Putamen (tissue), 1 donor: ENCODE results near the gene ABCC4.
A peak's percentile ranks its signal among the peaks of the same experiment; 100 is the strongest.
"Not testable (repeated sequence)": the region's sequence is repeated elsewhere in the genome, so short reads cannot be mapped to it uniquely, and the experiment has no call there.

Source experiments
- DNase-seq: peaks from one replicate; pipeline ENCODE4 v3.0.0-alpha.2; 2016; ENCODE audit warnings: low spot score

The ABCC4 gene

DNA sequence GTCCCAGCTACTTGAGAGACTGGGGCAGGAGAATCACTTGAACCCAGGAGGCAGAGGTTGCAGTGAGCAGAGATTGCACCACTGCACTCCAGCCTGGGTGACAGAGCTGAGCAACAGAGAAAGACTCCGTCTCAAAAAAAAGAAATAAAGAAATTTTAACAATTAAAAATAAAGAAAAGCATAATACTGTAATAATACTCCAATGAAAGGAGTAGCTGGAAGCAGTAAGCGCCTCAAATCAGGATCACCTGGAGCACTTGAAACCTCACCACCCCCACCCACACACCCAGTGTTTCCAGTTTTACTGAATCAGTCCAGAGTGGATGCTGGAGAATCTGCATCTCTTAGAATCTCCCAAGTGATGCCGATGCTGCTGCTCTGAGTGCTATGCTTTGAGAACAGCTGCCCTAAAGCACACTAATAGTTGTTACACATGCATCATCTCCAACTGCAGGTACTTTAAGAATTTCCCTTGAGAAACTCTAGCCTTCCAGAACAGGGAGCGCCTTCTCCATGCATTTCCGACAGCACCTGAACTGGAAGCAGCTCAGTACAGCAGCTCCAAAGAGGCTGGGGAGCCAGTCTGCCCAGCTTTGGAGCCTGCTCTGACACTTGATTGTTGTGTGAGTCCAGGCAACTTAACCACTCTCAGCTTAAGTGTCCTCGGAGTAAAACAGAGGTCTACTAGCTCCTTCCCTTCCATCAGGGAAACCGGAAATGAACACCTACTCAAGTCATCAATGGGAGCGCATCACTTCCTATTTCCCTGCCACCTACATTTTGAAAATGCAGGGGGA lies 2.9 kb downstream of the ABCC4 start:
- DNase-seq: no peak

DNA sequence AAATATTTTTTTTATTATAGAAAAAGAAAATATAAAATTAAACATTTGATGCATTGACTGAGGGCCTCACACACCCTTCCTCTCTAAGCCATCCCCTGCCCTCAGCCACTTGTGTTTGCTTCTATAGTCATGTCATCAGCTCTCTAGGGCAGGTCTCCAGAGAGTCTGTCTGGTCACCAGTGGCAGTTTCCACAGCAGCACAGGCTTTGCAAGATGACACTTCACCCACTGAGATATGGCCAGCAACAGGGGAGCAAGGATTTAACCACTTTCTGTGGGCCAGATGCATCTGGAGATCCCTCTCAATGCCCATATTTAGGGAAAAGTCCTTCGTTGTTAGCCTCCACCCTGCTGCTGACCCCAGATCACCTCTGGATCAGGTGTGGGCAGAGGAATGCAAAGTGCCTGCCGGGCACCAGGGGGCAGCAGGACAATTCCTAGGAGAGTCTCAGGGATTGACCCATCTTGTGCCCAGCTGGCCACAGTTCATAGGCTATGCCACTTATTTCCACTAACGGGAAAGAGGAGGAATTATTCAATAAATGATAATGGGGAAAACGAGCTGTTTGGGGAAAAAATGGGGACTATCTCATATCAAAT lies 4.8 kb downstream of the ABCC4 start:
- no peak for DNase-seq

DNA sequence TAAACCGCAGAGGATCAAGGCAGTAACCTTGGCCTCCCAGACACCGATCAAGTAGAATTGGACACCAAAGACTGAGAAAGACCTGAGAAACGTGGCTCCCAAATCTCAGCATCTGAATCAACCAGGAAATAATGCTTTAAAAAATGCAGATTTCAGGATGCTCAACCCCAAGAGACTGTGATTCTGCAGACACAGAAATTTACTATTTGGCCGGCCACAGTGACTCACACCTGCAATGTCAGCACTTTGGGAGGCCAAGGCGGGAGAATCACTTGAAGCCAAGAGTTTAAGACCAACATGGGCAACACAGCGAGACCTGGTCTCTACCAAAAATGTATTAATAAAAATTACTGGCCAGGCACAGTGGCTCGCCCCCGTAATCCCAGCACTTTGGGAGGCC lies 6.2 kb downstream of the ABCC4 start:
- DNase-seq: no peak

- DNase-seq: peak; percentile 33
Measured at GRCh38 chr13:95292622-95293021, 8.6 kb downstream of the ABCC4 start.

GRCh38 chr13:95289901-95290300 lies 11.3 kb downstream of the ABCC4 start:
- DNase-seq: not testable (repeated sequence)

- DNase-seq: no peak
Measured at GRCh38 chr13:95289020-95289444, 12.2 kb downstream of the ABCC4 start.

DNA sequence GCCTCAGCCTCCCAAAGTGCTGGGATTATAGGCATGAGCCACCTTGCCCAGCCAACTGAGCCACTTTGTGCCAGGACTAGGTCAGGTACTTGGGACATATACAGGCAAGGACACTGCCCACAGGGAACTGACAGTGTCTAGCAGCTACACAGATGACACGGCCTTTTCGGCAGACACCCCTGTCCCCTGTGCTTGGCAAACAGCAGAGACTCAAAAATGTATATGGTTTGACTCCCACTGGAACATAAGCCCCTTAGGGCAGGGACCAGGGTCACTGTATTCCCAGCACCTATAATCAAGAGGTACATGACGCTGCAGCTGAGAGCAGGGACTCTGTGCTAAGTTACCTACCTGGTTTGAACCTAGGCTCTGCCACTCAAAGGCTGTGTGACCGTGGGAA lies 16.8 kb downstream of the ABCC4 start:
- no peak for DNase-seq

DNA sequence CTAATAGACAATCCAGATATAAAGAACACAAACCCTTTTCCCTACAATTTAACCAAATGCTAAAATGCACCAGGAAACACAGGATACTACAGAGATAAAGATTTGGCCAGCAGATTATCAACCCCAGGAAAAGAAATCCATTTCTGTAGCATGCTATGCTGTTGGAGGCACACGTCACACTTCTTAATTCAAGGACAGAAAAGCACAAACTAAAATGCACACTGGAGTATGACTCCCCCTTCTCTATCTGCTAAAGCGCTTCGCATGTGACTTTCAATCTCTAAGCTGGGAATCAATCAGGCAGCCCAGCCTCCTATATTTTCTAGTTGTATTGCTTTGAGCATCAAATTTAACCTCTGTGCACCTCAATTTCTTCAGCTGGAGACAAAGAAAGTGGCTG lies 22.2 kb downstream of the ABCC4 start:
- no peak for DNase-seq

DNA sequence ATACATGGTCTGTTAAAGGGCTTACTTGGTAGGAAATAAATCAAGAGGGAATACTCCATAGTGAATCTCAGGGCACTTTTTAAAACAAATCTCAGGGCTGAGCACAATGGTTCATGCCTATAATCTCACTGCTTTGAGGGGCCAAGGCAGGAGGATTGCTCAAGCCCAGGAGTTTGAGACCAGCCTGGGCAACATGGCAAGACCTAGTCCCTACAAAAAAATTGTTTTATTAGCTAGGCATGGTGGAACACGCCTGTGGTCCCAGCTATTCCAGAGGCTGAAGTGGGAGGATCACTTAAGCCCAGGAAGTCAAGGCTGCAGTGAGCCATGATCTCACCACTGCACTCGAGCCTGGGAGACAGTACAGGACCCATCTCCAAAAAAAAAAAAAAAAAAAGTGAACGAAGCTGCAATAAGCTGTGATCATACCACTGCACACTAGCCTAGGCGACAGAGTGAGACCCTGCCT lies 25.2 kb downstream of the ABCC4 start:
- DNase-seq: no peak

- no peak for DNase-seq
Measured at GRCh38 chr13:95275322-95276036, 25.8 kb downstream of the ABCC4 start.

- DNase-seq: not testable (repeated sequence)
Measured at GRCh38 chr13:95273592-95274132, 27.6 kb downstream of the ABCC4 start.

GRCh38 chr13:95272076-95272475 lies 29.2 kb downstream of the ABCC4 start:
- not testable (repeated sequence) for DNase-seq

- no peak for DNase-seq
Measured at GRCh38 chr13:95269756-95270155, 31.5 kb downstream of the ABCC4 start.

DNA sequence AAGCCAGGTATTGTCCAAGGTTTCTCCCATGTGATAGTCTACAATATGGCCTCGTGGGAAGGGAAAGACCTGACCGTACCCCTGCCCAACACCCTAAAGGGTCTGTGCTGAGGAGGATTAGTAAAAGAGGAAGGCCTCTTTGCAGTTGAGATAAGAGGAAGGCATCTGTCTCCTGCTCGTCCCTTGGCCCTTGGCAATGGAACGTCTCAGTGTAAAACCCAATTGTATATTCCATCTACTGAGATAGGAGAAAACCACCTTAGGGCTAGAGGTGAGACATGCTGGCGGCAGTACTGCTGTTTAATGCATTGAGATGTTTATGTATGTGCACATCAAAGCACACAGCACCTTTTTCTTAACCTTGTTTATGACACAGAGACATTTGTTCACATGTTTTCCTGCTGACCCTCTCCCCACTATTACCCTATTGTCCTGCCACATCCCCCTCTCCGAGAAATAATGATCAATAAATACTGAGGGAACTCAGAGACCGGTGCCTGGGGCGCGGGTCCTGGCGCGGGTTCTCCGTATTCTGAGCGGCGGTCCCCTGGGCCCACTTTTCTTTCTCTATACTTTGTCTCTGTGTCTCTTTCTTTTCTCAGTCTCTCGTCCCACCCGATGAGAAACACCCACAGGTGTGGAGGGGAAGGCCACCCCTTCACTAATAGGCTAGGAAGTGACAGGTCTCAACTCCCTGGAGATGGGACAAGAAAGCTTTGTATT lies 32.7 kb downstream of the ABCC4 start:
- not testable (repeated sequence) for DNase-seq

DNA sequence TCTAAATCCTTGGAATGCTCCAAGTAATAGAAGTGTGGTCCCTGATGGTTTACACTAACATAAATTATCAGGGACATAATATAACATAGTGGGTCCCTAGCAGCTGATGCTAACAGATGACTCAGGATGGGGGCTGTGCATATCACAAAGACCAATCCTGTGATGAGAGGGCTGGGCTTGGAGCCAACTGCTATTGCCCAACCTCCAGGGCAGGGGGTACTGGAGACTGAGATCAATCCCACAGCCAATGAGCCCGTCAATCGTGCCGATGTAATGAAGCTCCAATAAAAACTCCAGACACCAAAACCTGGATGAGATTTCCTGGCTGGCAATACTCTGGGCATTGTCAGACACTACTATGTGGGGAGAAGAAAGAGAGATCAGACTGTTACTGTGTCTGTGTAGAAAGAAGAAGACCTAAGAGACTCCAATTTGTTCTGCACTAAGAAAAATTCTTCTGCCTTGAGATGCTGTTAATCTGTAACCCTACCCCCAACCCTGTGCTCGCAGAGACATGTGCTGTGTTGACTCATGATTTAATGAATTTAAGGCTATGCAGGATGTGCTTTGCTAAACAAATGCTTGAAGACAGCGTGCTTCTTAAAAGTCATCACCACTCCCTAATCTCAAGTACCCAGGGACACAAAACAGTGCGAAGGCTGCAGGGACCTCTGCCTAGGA lies 33.4 kb downstream of the ABCC4 start:
- DNase-seq: no peak

DNA sequence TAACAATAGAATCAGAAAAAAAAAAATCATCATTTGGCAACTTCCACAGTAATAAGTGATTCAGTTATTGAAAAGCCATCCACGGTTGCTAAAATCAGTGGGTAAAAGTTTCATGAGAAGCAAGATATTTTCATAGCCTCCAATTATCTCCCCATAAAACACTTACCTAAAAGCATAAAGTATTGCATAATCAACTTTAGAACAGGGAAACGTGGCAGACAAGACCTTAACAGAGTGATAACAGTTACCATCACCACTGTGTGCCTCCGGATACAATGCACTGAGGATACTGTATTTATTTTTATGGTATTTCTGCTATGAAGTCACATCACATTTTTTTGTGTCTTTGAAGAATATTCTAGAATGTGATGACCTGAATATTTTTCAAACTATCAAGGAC lies 37.0 kb downstream of the ABCC4 start:
- no peak for DNase-seq

DNA sequence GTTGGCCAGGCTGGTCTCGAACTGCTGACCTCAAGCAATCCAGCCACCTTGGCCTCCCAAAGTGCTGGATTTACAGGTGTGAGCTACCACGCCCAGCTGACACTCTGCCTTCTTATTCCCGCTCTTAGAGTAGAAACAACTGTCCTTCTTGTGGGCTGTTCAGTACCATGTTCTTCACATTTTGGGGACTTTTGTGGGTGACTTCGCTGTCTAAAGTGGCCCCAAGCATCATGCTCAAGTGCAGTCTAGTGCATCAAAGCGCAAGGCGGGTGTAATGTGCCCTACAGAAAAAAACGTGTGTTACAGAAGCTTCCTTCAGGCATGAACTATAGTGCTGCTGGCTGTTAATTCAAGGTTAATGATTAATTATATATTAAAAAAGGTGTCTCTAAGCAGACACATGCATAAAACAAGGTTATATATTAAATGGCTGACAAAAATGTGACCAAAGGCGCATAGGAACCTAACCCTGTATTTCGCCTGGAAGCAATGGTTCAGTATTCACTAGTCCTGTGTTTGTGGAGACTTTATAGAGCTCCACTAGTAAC lies 38.3 kb downstream of the ABCC4 start:
- DNase-seq: no peak

DNA sequence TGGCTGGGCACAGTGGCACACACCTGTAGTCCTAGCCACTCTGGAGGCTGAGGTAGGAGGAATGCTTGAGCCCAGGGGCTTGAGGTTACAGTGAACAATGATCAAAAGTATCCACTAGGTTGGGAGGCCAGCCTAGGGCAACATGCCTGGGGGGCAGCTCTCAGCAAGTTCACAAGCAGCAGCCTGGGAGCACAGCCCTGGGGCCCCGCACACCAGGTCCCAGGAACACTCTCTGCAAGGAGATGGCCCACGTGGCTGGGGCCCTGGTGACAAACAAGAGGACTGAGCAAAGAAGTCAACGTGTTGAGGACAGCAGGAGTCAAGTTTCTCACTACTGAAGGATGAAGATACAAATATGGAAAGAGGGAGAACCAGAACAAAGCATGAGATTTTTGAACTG lies 39.3 kb downstream of the ABCC4 start:
- no peak for DNase-seq

DNA sequence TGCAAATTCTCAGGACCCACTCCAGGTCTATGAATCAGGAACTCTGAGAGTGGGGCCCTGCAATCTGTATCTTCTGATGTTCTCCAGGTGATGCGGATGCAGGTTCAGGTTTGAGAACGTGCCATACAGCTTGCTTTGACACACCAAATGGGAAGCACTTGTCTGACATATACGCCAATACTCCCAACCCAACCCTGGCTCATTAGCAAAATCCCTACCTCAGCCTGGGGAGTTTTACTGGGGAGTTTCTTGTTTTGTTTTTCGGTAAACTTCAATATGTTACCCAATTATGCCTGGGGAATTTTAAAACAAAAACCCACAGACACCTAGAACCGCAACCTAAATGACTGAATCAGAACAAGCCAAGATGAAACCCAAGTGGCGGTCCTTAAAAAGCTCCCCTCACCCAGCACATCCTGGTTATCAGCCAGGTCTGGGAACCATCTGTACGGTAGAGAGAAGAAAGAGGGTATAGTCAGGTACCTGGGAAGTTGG lies 41.2 kb downstream of the ABCC4 start:
- no peak for DNase-seq

- no peak for DNase-seq
Measured at GRCh38 chr13:95258619-95259194, 42.5 kb downstream of the ABCC4 start.

- no peak for DNase-seq
Measured at GRCh38 chr13:95258098-95258497, 43.2 kb downstream of the ABCC4 start.
